OCI-LY1 (cell line): ENCODE results near the gene PDF.
"Not testable (repeated sequence)": the region's sequence is repeated elsewhere in the genome, so short reads cannot be mapped to it uniquely, and the experiment has no call there.

Source experiments
- H2AFZ ChIP-seq: fragments of 200-600 bp; sonication (generic), shearing (Covaris generic); 2 replicates; pipeline ENCODE4 v1.6.0; 2014; ENCODE audit warnings: antibody characterized with exemption, mild to moderate bottlenecking, low read length
- H3F3A ChIP-seq: fragments of 200-600 bp; sonication (generic), shearing (Covaris generic); 2 replicates; pipeline ENCODE4 v1.6.0; 2014; ENCODE audit warnings: mild to moderate bottlenecking, antibody characterized with exemption, low read length, moderate library complexity; ENCODE audit not compliant: insufficient read depth
- H3K27ac ChIP-seq: fragments of 200-600 bp; sonication (generic); 2 replicates; pipeline ENCODE4 v1.5.1; 2014; ENCODE audit warnings: low read length, mixed run types, mild to moderate bottlenecking, low read depth; ENCODE audit not compliant: poor library complexity, severe bottlenecking
- H3K27me3 ChIP-seq: fragments of 200-600 bp; sonication (generic); 2 replicates; pipeline ENCODE4 v1.6.0; 2014; ENCODE audit warnings: antibody characterized with exemption, mild to moderate bottlenecking, low read length, moderate library complexity; ENCODE audit not compliant: insufficient read depth
- H3K36me3 ChIP-seq: fragments of 200-600 bp; sonication (generic); 2 replicates; pipeline ENCODE4 v1.6.1; 2014; ENCODE audit warnings: mild to moderate bottlenecking, antibody characterized with exemption, low read length, moderate library complexity, mixed read lengths; ENCODE audit not compliant: insufficient read depth
- H3K4me1 ChIP-seq: fragments of 200-600 bp; sonication (generic); 2 replicates; pipeline ENCODE4 v1.5.1; 2014; ENCODE audit warnings: mild to moderate bottlenecking, low read length, moderate library complexity; ENCODE audit not compliant: insufficient read depth, severe bottlenecking
- H3K4me2 ChIP-seq: fragments of 200-600 bp; sonication (generic), shearing (Covaris generic); 2 replicates; pipeline ENCODE4 v1.6.1; 2014; ENCODE audit warnings: low read length
- H3K4me3 ChIP-seq: fragments of 200-600 bp; sonication (generic); 2 replicates; pipeline ENCODE4 v1.5.1; 2014; ENCODE audit warnings: low read length, low read depth, mild to moderate bottlenecking, mixed read lengths; ENCODE audit not compliant: poor library complexity, severe bottlenecking
- H3K79me2 ChIP-seq: fragments of 200-600 bp; shearing (Covaris generic); 2 replicates; pipeline ENCODE4 v1.6.1; 2016; ENCODE audit warnings: mixed run types, low read length, mixed read lengths; ENCODE audit not compliant: insufficient read depth
- H3K9ac ChIP-seq: fragments of 200-600 bp; sonication (generic), shearing (Covaris generic); 2 replicates; pipeline ENCODE4 v1.6.1; 2014; ENCODE audit warnings: mild to moderate bottlenecking, low read length, mixed read lengths
- H3K9me2 ChIP-seq: fragments of 200-600 bp; sonication (generic), shearing (Covaris generic); 2 replicates; pipeline ENCODE4 v1.6.1; 2014; ENCODE audit warnings: low read depth, mild to moderate bottlenecking, low read length, mixed read lengths
- H3K9me3 ChIP-seq: fragments of 200-600 bp; shearing (Covaris generic); 2 replicates; pipeline ENCODE4 v1.6.1; 2014; ENCODE audit warnings: low read length, mixed read lengths
- H4K20me1 ChIP-seq: fragments of 200-600 bp; sonication (generic), shearing (Covaris generic); 2 replicates; pipeline ENCODE4 v1.6.0; 2016; ENCODE audit warnings: mild to moderate bottlenecking, low read length; ENCODE audit not compliant: insufficient read depth
- CTCF ChIP-seq: fragments of 200-600 bp; sonication (generic), shearing (Covaris generic); IDR thresholded peaks from 2 replicates; pipeline ENCODE4 v1.5.1; 2017; ENCODE audit warnings: mild to moderate bottlenecking, antibody characterized with exemption, low read length, moderate library complexity, mixed read lengths
- EZH2 ChIP-seq: fragments of 200-600 bp; sonication (generic), shearing (Covaris generic); IDR thresholded peaks from 2 replicates; pipeline ENCODE4 v1.8.0; 2017; ENCODE audit warnings: borderline replicate concordance, mixed run types, mild to moderate bottlenecking, antibody characterized with exemption, low read length, moderate library complexity, mixed read lengths

Gene PDF

GRCh38 chr16:69365901-69366300 is 35.5 kb upstream of the PDF start:
- Histone ChIP-seq H3K4me1 (no peaks in the 10 kb centered on the region), H2AFZ (no peak overlapping the region), H3K36me3 (peaks cover 70% of the 10 kb centered on the region)

GRCh38 chr16:69364088-69364487 is 33.7 kb upstream of the PDF start:
- Histone ChIP-seq H3K79me2 (no peaks in the 10 kb centered on the region), H3K9me2 (no peaks in the 10 kb centered on the region), H4K20me1 (no peaks in the 10 kb centered on the region), H3F3A (no peaks in the 10 kb centered on the region), H3K36me3 (peaks cover 52% of the 10 kb centered on the region), H3K27me3 (no peaks in the 10 kb centered on the region), H2AFZ (no peak overlapping the region), H3K4me1 (no peaks in the 10 kb centered on the region), H3K4me3 (no peak overlapping the region), H3K9me3 (no peaks in the 10 kb centered on the region), H3K27ac (no peak overlapping the region), H3K4me2 (no peak overlapping the region), H3K9ac (no peak overlapping the region)
- no peak for TF ChIP-seq CTCF
- no peak for TF ChIP-seq EZH2

More at GRCh38 chr16:69365901-69366300, 35.5 kb upstream of the PDF start:
- H3K27me3 ChIP-seq = no peaks in the 10 kb centered on the region
- no peak overlapping the region for H3K9ac ChIP-seq
- no peaks in the 10 kb centered on the region for H3K9me3 ChIP-seq
- H3K4me2 ChIP-seq = no peak overlapping the region
- H3K4me3 ChIP-seq = no peak overlapping the region
- no peaks in the 10 kb centered on the region for H3K9me2 ChIP-seq
- no peaks in the 10 kb centered on the region for H3K79me2 ChIP-seq
- no peaks in the 10 kb centered on the region for H4K20me1 ChIP-seq
- no peaks in the 10 kb centered on the region for H3F3A ChIP-seq
- H3K27ac ChIP-seq = no peak overlapping the region
- TF ChIP-seq CTCF = no peak
- TF ChIP-seq EZH2 = no peak

- Histone ChIP-seq H3K79me2 (no peaks in the 10 kb centered on the region), H2AFZ (no peak overlapping the region), H3K9ac (no peak overlapping the region), H3K9me3 (no peaks in the 10 kb centered on the region), H3K27ac (no peak overlapping the region), H4K20me1 (no peaks in the 10 kb centered on the region), H3K9me2 (no peaks in the 10 kb centered on the region), H3K4me3 (no peak overlapping the region), H3F3A (no peaks in the 10 kb centered on the region), H3K4me2 (no peak overlapping the region), H3K27me3 (no peaks in the 10 kb centered on the region), H3K36me3 (peaks cover 44% of the 10 kb centered on the region), H3K4me1 (no peaks in the 10 kb centered on the region)
- TF ChIP-seq EZH2 (no peak), CTCF (no peak)
Observed at GRCh38 chr16:69363281-69363717, 32.9 kb upstream of the PDF start.

- H4K20me1 ChIP-seq, H3K4me3 ChIP-seq, H3K9me3 ChIP-seq, H3K9ac ChIP-seq, H3K27ac ChIP-seq, H3K4me1 ChIP-seq, H3K79me2 ChIP-seq, H2AFZ ChIP-seq, H3K4me2 ChIP-seq, H3F3A ChIP-seq, H3K9me2 ChIP-seq, H3K27me3 ChIP-seq: not testable (repeated sequence)
- H3K36me3 ChIP-seq = peaks cover 35% of the 10 kb centered on the region; the same call in 1 of the 2 replicates
Observed at GRCh38 chr16:69360070-69360469, 29.7 kb upstream of the PDF start.
